B cell (primary cell): ENCODE data around the gene SFXN2. TPM values are rescaled to one million over a fixed set of nuclear protein-coding genes. Genes with fewer than 3 reads are reported as not detected.

Source experiments
- ATAC-seq: fragments of 200-7000 bp; cut with Tn5 transposase; one replicate; pipeline ENCODE4 v1.10.0; 2021; ENCODE audit warnings: low read depth, mild to moderate bottlenecking, moderate number of reproducible peaks, moderate library complexity
- CTCF ChIA-PET: fragments of 350-600 bp; sonication (Branson Sonifier 250); formaldehyde crosslinking; loops from one replicate; lab custom pipeline; 2021; ENCODE audit warnings: antibody characterized with exemption, inconsistent platforms; lab: Charles Lee
- POLR2A ChIA-PET: fragments of 350-600 bp; sonication (Branson Sonifier 250); formaldehyde crosslinking; loops from one replicate; lab custom pipeline; 2021; ENCODE audit warnings: antibody characterized with exemption; lab: Charles Lee
- DNase-seq: peaks from one replicate; pipeline ENCODE4 v3.0.0; 2013
- H2AFZ ChIP-seq: 2 replicates; pipeline ENCODE4 v1.6.1; 2012; ENCODE audit warnings: mild to moderate bottlenecking, low read depth, low read length; ENCODE audit not compliant: insufficient read depth, poor library complexity, severe bottlenecking
- H3K27ac ChIP-seq, 2 donors: 1 replicate in 1 of 2; 2 replicates in 1 of 2; pipeline ENCODE4 v1.5.1; 2012 to 2013; ENCODE audit warnings: low read length in 2 of 2, mild to moderate bottlenecking in 2 of 2, moderate library complexity in 1 of 2
- H3K27me3 ChIP-seq, 4 experiments: fragments of 200-600 bp in 1 of 4; sonication (generic) in 1 of 4; replicated peaks in 1 of 4; 1 replicate in 2 of 4; 2 replicates in 2 of 4; pipeline versions ENCODE4 v1.6.1 to v1.7.0; 2013 to 2016; ENCODE audit warnings: low read length in 3 of 4, mild to moderate bottlenecking in 2 of 4, mixed read lengths in 1 of 4, moderate library complexity in 1 of 4; ENCODE audit not compliant: insufficient read depth in 4 of 4, control insufficient read depth in 3 of 4; ENCODE audit errors: control extremely low read depth in 1 of 4
- H3K36me3 ChIP-seq, 2 experiments: replicated peaks in 1 of 2; 1 replicate in 1 of 2; 2 replicates in 1 of 2; pipeline versions ENCODE4 v1.6.1 to v1.7.1; 2013; ENCODE audit warnings: low read length in 1 of 2; ENCODE audit not compliant: insufficient read depth in 2 of 2, control insufficient read depth in 1 of 2; ENCODE audit errors: control extremely low read depth in 1 of 2, extremely low read depth in 1 of 2
- H3K4me1 ChIP-seq, 2 donors: fragments of 200-600 bp in 1 of 2; sonication (generic) in 1 of 2; 1 replicate in 1 of 2; 2 replicates in 1 of 2; pipeline versions ENCODE4 v1.5.1 to v1.6.1; 2013 to 2017; ENCODE audit warnings: low read length in 2 of 2; ENCODE audit not compliant: control insufficient read depth in 2 of 2, insufficient read depth in 2 of 2
- H3K4me2 ChIP-seq: replicated peaks from 2 replicates; pipeline ENCODE3; 2012; ENCODE audit warnings: mild to moderate bottlenecking, low read depth, low read length; ENCODE audit not compliant: poor library complexity, severe bottlenecking
- H3K4me3 ChIP-seq, 5 experiments: fragments of 200-600 bp in 1 of 5; sonication (generic) in 1 of 5; 1 replicate in 3 of 5; 2 replicates in 2 of 5; pipeline versions ENCODE4 v1.5.1 to v1.7.0; 2011 to 2016; ENCODE audit warnings: low read length in 4 of 5, mild to moderate bottlenecking in 4 of 5, low read depth in 2 of 5, control low read depth in 1 of 5, moderate library complexity in 1 of 5; ENCODE audit not compliant: insufficient read depth in 1 of 5; ENCODE audit errors: control extremely low read depth in 1 of 5, extremely low read depth in 1 of 5
- H3K79me2 ChIP-seq: fragments of 200-600 bp; sonication (generic); one replicate; pipeline ENCODE4 v1.6.0; 2016; ENCODE audit warnings: low read length; ENCODE audit not compliant: control insufficient read depth, insufficient read depth
- H3K9ac ChIP-seq: fragments of 200-600 bp; sonication (generic); 2 replicates; pipeline ENCODE4 v1.6.1; 2017; ENCODE audit warnings: mild to moderate bottlenecking, low read length, moderate library complexity
- H3K9me3 ChIP-seq, 3 donors: one replicate each; pipeline versions ENCODE4 v1.6.1 to v1.7.1; 2013; ENCODE audit warnings: low read length in 2 of 3; ENCODE audit not compliant: control insufficient read depth in 2 of 3, insufficient read depth in 1 of 3; ENCODE audit errors: control extremely low read depth in 1 of 3
- H4K20me1 ChIP-seq: 2 replicates; pipeline ENCODE4 v1.6.0; 2012; ENCODE audit warnings: mild to moderate bottlenecking, low read length; ENCODE audit not compliant: insufficient read depth, control insufficient read depth, poor library complexity, severe bottlenecking
- H3K27ac Mint-ChIP-seq: one replicate; pipeline ENCODE4 v1.8.0; 2021; ENCODE audit warnings: mixed read lengths
- H3K27me3 Mint-ChIP-seq: one replicate; pipeline ENCODE4 v1.8.0; 2021; ENCODE audit warnings: mixed read lengths
- H3K4me1 Mint-ChIP-seq: one replicate; pipeline ENCODE4 v1.8.0; 2021; ENCODE audit warnings: mixed read lengths
- H3K4me3 Mint-ChIP-seq: one replicate; pipeline ENCODE4 v1.8.0; 2021; ENCODE audit warnings: mixed read lengths
- H3K9me3 Mint-ChIP-seq: one replicate; pipeline ENCODE4 v1.8.0; 2022; ENCODE audit warnings: mixed read lengths; ENCODE audit not compliant: insufficient read depth
- CTCF ChIP-seq: fragments of 200-600 bp; IDR thresholded peaks from one replicate; pipeline ENCODE4 v1.8.0; 2022; ENCODE audit warnings: antibody characterized with exemption, mild to moderate bottlenecking
- EZH2 ChIP-seq: IDR thresholded peaks from 2 replicates; pipeline ENCODE4 v1.6.1; 2012; ENCODE audit warnings: borderline replicate concordance, low read depth, mild to moderate bottlenecking, moderate library complexity, low read length; ENCODE audit not compliant: insufficient read depth, poor library complexity, severe bottlenecking
- WGBS: methylation state at CpG from one replicate; pipeline ENCODE4 v1.1.5; 2013; ENCODE audit warnings: missing lambda C conversion rate; ENCODE audit not compliant: insufficient coverage; 5-methylcytosine and 5-hydroxymethylcytosine counted together
- intact Hi-C: fragments of 100-400 bp; cut with micrococcal nuclease; formaldehyde crosslinking; loops from one replicate; pipeline ENCODE4 v1.10.0; 2022
- polyA plus RNA-seq: library from polyadenylated mRNA; depleted of rRNA; stranded (reverse); fragments of >200 nt; gene quantifications from 2 replicates; pipeline ENCODE4 v1.2.3, GENCODE V29; 2012
- total RNA-seq, 2 donors: library from RNA; stranded (reverse); fragments of 120-200 nt in 1 of 2; gene quantifications; 1 replicate in 1 of 2; 2 replicates in 1 of 2; pipeline versions ENCODE4 v1.2.3 to v1.2.4, GENCODE V29; 2013 to 2022

SFXN2 gene
- total and polyA plus RNA-seq, 2 donors (not counting 1 experiment from before 2014, with no cell fraction given), result 8.1 to 23.5 TPM

GRCh38 chr10:102777711-102778453 is 63.4 kb downstream of the SFXN2 start:
- Histone ChIP-seq H3K9ac (no peak overlapping the region), H3K4me2 (no peak overlapping the region), H3K4me3 (no peak overlapping the region), H3K79me2 (peaks cover 99% of the 10 kb centered on the region), H4K20me1 (peaks cover 100% of the 10 kb centered on the region), H3K27ac (no peak overlapping the region), H3K9me3 (no peaks in the 10 kb centered on the region), H3K27me3 (no peaks in the 10 kb centered on the region), H3K4me1 (peaks cover 8 to 22% of the 10 kb centered on the region in 2 donors), H3K36me3 (peaks cover 0 to 39% of the 10 kb centered on the region in 2 experiments), H2AFZ (no peak overlapping the region)
- Mint-ChIP-seq H3K27me3 (no peaks in the 10 kb centered on the region), H3K9me3 (no peaks in the 10 kb centered on the region), H3K27ac (no peak overlapping the region), H3K4me1 (peaks cover 51% of the 10 kb centered on the region), H3K4me3 (no peak overlapping the region)
- TF ChIP-seq CTCF, result no peak
- no peak for TF ChIP-seq EZH2
- intact Hi-C loops, result no loop called here
- ATAC-seq, result no peak
- CTCF ChIA-PET, result no interaction called here
- no peak for DNase-seq
- 97% methylated on average over 14 of the region's 17 CpGs for WGBS
- POLR2A ChIA-PET, result no interaction called here

GRCh38 chr10:102778781-102779180 is 64.3 kb downstream of the SFXN2 start:
- no CpG with 5 or more reads among the region's 2 CpGs for WGBS
- Histone ChIP-seq H3K9ac (no peak overlapping the region), H3K9me3 (no peaks in the 10 kb centered on the region), H4K20me1 (peaks cover 100% of the 10 kb centered on the region), H3K4me3 (no peak overlapping the region), H3K4me2 (no peak overlapping the region), H3K27ac (no peak overlapping the region), H3K36me3 (peaks cover 0 to 39% of the 10 kb centered on the region in 2 experiments), H3K27me3 (no peaks in the 10 kb centered on the region), H2AFZ (no peak overlapping the region), H3K79me2 (peaks cover 99% of the 10 kb centered on the region), H3K4me1 (peaks cover 5 to 19% of the 10 kb centered on the region in 2 donors)
- H3K4me1 Mint-ChIP-seq, result peaks cover 52% of the 10 kb centered on the region
- no peak for TF ChIP-seq EZH2
- TF ChIP-seq CTCF, result no peak
- no peak overlapping the region for H3K27ac Mint-ChIP-seq
- H3K4me3 Mint-ChIP-seq, result no peak overlapping the region
- no peaks in the 10 kb centered on the region for H3K9me3 Mint-ChIP-seq
- no peaks in the 10 kb centered on the region for H3K27me3 Mint-ChIP-seq
- DNase-seq (no peak), ATAC-seq (no peak)
- ChIA-PET CTCF (no interaction called here), POLR2A (no interaction called here)
- intact Hi-C loops, result no loop called here
